GM19452 (cell line): ENCODE results near the gene SERPINA7.
"Not testable (repeated sequence)": the region's sequence is repeated elsewhere in the genome, so short reads cannot be mapped to it uniquely, and the experiment has no call there.

Experiments
- ATAC-seq: cut with Tn5 transposase; IDR thresholded peaks from one replicate; pipeline ENCODE4 v1.9.1; 2021; ENCODE audit not compliant: unreplicated experiment

The SERPINA7 gene, protein sequence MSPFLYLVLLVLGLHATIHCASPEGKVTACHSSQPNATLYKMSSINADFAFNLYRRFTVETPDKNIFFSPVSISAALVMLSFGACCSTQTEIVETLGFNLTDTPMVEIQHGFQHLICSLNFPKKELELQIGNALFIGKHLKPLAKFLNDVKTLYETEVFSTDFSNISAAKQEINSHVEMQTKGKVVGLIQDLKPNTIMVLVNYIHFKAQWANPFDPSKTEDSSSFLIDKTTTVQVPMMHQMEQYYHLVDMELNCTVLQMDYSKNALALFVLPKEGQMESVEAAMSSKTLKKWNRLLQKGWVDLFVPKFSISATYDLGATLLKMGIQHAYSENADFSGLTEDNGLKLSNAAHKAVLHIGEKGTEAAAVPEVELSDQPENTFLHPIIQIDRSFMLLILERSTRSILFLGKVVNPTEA

DNA sequence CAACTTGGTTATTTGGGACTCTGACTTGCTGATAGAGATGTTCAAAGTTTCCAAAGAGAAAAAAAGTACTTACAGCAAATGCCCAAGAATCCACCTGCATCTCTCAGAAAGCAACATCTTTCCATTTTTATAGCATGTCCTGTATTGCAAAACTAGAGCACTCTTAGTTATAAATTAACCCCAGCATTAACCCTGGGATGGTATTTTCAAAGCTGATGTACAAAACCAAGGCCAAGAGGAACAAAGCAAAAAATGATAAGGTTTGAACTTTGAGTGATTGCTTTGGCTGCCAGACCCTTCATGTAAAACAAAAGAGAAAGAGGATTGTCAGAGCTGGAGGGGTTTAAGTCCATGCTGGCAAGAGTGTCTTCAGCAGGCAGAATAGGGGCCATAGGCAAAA, at the start of gene SERPINA7:
SERPINA7 (minus strand) TSS at position 103 of the 400 bp plus-strand sequence. CDS start 1,669 bp downstream, outside the sequence.
- ATAC-seq = no peak

DNA sequence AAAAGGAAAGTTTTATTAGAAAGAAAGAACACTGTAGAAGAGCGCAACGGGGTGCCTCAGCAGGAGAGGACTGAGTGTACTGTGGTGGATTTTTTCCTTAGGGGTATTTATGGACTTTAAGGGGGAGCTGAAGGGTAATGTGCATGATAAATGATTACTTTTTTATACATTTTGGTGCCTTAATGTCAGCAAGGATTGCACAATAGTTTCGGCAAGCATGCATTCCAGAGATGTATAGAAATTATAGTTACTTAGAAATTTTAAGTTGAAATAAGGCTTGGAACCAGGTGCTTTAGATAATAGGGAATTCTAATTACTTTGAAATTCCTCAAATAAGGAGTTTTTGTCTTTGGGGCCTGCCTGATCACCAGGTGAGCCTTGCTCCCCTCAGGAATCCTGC, 30.5 kb upstream of the SERPINA7 start:
- ATAC-seq = no peak

DNA sequence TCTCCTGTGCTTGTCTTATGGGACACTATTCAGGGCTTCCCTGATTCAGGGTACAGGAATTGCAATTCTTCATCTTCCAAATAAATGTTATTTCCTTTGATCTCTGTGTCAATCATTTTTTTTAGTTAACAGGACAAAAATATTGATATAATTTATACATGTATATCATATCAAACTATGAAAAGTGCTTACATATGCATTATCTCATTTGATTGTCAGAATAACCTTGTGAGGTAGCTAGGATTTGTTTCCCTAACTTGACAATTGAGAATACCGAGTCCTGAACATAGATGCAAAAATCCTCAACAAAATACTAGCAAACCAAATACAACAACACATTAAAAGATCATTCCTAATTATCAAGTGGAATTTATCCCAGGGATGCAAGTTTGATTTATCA, 11.5 kb upstream of the SERPINA7 start:
- ATAC-seq = no peak

DNA sequence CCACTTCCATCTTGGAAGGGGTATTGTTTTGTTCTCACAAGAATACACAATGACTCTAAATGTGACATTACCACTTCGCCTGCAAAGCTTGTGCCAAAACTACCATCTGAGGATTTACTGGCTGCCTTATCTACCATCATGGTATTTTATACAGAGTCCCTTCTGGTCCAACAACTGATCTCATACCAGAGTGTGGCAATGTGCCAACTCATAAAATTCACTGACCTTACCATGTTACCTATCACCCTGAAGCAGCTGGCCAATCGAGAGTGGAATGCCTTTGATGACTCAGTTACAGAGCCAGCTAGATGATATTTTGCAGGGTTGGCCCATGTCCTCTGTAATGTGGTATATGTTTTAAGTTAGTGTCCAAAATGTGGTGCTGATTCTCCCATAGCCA, 3.8 kb upstream of the SERPINA7 start:
- no peak for ATAC-seq

DNA sequence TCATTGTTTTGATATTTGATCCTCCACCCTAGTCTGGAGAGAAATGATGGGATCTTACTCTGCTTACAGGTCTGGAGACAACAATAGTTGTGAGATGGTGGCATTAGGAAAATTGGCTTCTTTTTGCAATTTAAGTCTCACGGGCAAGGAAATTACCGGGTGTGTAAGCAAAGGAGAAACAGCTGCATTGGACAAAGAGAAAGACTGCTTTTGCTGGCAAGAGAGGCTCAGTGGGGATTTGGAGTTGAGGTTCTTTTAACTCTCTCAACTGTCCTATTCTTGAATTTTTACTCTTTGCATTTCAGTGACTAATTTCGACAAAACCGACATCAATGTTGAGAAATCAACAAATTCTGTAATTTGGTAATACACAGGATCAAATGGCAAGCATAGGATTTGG, 2.3 kb upstream of the SERPINA7 start:
- no peak for ATAC-seq

DNA sequence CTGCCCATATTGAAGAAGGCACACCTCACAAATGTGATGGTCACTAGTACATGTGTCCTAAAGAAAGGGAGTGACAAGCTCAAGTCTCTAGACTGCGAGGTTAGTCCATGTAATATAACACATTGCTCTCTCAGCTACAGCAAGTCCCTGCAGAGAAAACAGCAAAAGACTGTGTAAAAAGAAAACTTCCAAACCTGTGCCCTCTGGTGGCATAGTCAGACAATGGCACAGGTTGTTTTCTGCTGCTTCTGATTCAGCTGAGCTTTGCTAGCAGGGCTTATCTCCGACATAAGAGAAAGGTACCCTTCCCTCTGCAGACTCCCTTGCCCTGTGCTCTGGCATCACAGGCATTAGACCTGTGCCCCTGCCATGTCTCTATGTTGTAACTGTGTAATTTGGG, 1.4 kb upstream of the SERPINA7 start:
- no peak for ATAC-seq

DNA sequence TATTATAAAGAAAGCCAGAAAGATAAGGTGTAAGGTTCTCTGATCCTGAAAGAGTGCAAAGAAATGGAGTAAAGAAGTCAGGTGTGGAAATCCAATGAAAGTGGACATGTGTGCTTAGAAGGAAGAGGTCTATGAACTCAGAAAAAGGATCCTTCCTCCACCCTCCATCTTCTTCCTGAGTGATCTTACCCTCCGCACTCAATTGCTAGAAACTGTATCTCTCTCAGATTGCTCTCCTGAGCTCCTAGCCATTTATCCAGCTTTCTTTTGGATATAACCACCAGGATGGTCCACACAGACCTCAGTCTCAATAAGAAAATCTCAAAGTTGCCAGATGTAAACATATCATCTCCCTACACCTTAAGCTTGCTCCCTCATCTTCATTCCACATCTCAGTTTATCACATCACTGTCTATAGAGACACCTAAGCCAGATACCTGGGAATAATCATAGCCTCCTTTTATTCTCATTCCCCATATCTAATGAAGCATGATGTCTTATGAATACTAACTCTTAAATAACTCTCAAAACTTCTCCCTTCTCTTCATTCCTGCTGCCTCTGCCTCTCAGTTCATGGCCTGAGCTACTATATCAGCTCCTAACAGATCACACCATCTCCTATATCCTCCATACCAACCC, 573 bp downstream of the SERPINA7 start:
- ATAC-seq = no peak

DNA sequence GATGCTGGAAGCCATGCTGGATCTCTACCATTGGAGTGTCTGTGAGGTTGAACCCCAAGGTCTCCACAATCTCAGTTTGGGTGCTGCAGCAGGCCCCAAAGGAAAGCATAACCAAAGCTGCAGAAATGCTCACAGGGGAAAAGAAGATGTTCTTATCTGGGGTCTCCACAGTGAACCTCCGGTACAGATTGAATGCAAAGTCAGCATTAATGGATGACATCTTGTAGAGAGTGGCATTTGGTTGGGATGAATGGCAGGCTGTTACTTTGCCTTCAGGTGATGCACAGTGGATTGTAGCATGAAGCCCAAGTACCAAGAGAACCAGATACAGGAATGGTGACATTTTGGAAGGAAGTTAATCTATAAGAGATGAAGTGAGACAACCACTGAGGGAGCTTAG, 1.8 kb downstream of the SERPINA7 start:
- no peak for ATAC-seq

DNA sequence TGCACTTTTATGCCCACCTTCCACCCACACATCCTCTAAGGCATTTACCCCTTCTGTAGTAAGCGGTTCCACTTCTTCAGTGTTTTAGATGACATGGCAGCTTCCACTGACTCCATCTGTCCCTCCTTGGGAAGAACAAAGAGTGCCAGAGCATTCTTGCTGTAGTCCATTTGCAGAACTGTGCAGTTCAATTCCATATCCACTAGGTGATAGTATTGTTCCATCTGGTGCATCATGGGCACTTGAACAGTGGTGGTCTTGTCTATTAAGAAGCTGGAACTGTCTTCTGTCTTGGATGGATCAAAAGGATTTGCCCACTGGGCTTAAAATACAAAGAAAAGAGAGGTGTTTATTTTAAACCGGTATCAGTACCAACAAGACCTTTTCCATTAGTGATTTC, 3.5 kb downstream of the SERPINA7 start:
- no peak for ATAC-seq

DNA sequence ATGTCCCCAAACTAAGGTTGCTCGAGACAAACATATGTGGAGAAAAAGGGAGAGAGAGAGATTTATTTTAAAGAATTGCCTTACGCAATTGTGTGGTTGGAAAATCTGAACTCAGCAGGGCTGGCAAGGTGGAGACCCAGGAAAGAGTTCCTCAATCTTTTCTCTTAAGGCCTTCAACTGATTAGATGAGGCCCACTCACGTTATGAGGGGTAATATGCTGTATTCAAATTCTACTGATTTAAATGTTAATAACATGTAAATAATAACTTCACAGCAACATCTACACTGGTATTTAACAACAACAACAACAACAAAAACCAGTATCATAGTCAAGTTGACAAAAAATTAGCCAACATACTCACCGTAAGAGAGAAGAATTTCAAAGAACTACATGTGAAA, 14.6 kb downstream of the SERPINA7 start:
- no peak for ATAC-seq

DNA sequence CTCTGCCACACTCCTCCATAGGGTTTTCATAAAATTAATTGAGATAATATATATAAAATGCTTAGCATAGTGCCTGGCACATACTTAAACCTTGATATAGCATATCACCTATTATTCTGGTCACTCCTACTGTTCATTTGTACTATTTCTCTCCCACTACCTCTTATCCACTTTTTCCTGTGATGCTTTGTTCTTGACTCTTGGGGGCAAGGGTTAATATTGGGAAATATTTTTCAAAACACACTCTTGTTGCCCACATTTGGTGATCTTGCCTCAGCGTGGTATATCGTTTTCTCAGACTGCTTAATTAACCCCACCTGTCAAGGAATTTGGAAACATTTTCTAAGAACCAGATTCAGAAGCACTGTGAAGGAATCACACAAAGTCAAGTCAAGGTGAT, 16.3 kb downstream of the SERPINA7 start:
- ATAC-seq = no peak

DNA sequence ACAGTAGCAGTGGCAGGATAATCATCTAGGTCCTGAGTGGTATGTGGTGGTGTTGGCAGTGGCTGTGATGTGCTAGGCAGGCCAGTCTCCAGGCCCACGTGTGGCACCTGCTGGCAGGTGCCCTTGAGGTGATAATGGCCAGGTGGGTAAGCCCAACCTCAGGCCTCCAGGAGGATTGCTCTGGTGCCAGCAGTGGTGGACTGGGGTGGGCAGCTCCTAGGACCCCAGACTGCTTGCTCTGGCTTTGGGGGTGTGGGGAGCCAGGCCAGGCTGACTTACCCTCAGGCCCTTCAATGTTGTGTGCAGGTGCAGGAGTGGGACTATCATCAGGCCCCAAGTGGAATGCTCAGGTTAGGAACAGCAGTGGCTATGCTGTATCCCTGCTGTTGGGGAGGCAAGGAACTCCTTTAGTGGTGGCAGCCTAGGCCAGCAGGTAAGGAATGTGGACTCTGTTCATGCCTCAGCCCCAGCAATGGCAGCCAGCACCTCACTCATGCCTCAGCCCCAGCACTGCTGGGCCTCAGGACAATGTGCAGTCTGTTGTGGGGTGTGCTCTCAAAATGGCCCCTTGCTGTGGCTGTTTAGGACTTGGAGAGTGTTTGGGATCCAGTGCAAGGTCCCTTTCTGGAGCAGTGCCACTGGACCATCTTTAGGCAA, 24.3 kb downstream of the SERPINA7 start:
- ATAC-seq = no peak

DNA sequence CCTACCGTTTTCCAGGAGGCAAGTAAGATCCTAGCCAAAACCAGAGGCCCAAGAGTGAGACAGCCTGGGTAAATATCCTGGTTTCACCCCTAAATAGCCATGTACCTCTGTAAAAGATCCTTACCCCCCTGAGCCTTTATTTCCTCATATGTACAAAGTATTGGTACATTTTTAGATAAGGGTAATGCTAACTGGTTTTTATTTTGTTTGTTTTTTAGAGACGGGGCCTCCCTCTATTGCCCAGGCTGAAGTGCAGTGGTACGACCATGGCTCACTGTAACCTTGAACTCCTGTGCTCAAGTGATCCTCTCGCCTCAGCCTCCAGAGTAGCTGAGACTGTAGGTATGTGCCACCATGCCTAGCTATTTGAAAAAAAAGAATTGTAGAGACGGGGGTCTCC, 29.4 kb downstream of the SERPINA7 start:
- no peak for ATAC-seq

DNA sequence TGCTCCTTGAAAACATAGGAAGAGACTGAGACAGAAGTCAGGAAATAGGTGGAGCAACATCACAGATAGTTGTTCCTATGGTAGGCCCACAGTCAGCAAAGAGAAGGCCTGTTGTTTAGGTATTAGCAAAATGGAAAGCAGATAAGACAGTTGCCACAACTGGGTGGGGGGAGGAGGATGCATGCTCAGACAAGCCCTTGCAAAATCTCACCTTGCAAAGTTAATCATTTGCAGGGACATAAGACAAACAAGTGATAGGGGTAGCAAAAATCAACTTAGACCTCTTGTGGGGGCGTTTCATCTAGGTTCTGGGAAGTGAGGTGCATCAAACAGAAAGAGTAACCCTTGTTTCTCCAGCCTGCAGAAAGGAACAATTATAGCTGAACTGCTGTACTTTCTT, 30.7 kb downstream of the SERPINA7 start:
- no peak for ATAC-seq

DNA sequence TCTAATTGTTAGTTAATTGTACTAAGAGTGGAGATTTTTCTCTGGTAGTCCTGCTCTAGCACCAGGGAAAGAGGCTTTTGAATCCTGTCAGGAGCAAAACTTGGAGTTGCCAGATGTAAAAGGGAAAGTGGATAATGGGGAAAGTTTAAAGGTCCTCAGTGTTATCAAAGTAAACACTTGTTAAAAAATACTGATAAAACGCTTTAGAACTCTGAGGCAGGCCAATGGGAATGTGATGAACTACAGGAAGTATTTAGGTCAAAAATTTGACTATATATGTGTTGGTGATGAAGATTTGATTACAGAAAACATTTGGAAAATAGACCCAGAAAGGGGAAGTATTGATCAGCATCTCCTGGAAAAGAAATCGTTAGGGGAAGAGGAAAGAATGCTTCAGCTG, 32.8 kb downstream of the SERPINA7 start:
- no peak for ATAC-seq

DNA sequence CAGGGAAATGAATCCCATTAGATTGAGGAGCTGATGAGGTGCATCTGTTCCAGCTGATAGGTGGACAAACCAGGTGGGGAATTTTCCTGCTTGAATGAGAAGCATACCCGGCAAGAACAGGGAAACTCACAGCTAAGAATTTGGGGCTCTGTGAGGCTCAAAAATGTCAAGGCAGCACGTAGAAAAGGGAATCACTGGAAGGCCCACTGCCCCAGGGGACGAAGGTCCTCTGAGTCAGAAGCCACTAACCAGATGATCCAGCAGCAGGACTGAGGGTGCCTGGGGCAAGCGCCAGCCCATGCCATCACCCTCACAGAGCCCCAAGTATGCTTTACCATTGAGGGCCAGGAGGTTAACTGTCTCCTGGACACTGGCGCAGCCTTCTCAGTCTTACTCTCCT, 37.9 kb downstream of the SERPINA7 start:
- not testable (repeated sequence) for ATAC-seq

DNA sequence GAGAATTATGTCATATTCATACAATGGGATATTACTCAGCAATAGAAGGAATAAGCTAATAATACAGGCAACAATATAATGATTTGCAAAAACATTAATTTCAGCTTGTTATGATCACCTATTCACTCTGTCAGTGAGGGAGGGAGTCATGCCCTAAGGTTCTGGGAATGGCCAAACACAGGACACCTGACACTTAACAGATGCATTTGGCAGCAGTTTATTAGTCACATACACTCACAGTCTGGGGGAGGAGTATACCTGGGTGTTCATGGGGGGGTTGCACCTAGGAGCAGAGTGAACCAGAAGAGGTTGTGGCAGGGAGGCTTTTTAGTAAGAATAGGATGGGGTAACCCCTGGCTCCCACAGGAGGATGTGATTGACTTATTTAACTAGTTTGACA, 38.3 kb downstream of the SERPINA7 start:
- ATAC-seq = no peak

DNA sequence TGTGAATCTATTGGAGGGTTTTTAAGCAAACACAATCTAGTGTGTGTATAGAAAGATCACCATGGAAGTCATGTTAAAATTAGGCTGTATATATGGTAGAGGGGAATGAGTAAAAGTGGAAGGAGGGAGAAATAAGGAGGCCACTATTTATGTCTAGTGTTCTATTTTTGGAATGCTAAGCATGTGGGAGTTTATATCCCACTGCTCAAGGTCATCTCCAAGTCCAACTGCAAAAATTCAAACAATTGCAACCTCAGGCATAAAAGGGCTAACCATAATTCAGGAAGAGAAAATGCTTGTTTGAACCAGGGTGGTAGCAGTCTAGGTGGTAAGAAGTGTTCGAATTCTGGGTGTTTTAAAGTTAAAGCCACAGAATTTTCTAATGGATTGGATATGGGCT, 39.2 kb downstream of the SERPINA7 start:
- no peak for ATAC-seq

DNA sequence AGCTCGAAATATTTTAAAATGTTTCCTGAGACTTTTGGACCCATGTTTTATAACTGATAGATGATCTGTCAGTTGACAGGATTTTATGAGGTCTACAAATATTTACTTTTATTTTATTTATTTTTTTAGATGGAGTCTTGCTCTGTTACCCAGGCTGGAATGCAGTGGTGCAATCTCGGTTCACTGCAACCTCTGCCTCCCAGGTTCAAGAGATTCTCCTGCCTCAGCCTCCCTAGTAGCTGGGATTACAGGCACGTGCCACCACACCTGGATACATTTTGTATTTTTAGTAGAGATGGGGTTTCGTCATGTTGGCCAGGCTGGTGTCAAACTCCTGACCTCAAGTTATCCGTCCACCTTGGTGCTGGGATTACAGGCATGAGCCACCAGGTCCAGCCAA, 50.0 kb downstream of the SERPINA7 start:
- ATAC-seq = not testable (repeated sequence)
